HepG2 (cell line): ENCODE measurements around the gene GCLC. TPM values are rescaled to one million over a fixed set of nuclear protein-coding genes. Genes with fewer than 3 reads are reported as not detected.

ENCODE experiments used
- AHDC1 ChIP-seq: sonication (generic); formaldehyde crosslinking; IDR thresholded peaks from 2 replicates; pipeline ENCODE4 v1.5.1; 2020; ENCODE audit warnings: mild to moderate bottlenecking, missing genetic modification reagents, borderline replicate concordance
- CREB3 ChIP-seq: sonication (generic); formaldehyde crosslinking; IDR thresholded peaks from 2 replicates; pipeline ENCODE4 v1.5.0; 2020; ENCODE audit warnings: missing genetic modification reagents
- FOXA3 ChIP-seq: IDR thresholded peaks from 2 replicates; pipeline ENCODE4 v1.6.1; 2016; ENCODE audit warnings: missing genetic modification reagents, missing compliant biosample characterization
- KDM1A ChIP-seq: IDR thresholded peaks from 2 replicates; pipeline ENCODE4 v1.6.1; 2016; ENCODE audit warnings: missing compliant biosample characterization
- PAXIP1 ChIP-seq: sonication (generic); formaldehyde crosslinking; conservative IDR thresholded peaks from 2 replicates; pipeline ENCODE4 v1.4.0; 2020; ENCODE audit warnings: mild to moderate bottlenecking, missing genetic modification reagents, moderate library complexity
- RFX5 ChIP-seq: IDR thresholded peaks from 2 replicates; pipeline ENCODE4 v1.6.1; 2011; ENCODE audit warnings: low read depth, low read length, improper control_type of control experiment
- SMARCE1 ChIP-seq: fragments of 450-650 bp; IDR thresholded peaks from 2 replicates; pipeline ENCODE4 v1.6.1; 2017; ENCODE audit warnings: borderline replicate concordance
- SOX13 ChIP-seq, 3 experiments: fragments of 450-650 bp in 1 of 3; sonication (generic) in 1 of 3; formaldehyde crosslinking in 1 of 3; IDR thresholded peaks in 2 of 3; conservative IDR thresholded peaks in 1 of 3; 2 replicates each; pipeline versions ENCODE4 v1.5.0 to v1.6.1; 2016 to 2020; ENCODE audit warnings: antibody characterized with exemption in 1 of 3, mild to moderate bottlenecking in 1 of 3, missing compliant biosample characterization in 1 of 3, missing genetic modification reagents in 1 of 3, moderate library complexity in 1 of 3
- ZBTB37 ChIP-seq: sonication (generic); formaldehyde crosslinking; IDR thresholded peaks from 2 replicates; pipeline ENCODE4 v1.4.0; 2020; ENCODE audit warnings: mild to moderate bottlenecking, missing genetic modification reagents
- ZBTB42 ChIP-seq: sonication (generic); formaldehyde crosslinking; IDR thresholded peaks from 2 replicates; pipeline ENCODE4 v1.5.0; 2020; ENCODE audit warnings: mild to moderate bottlenecking, missing genetic modification reagents
- ZNF143 ChIP-seq: sonication (generic); formaldehyde crosslinking; IDR thresholded peaks from 2 replicates; pipeline ENCODE4 v1.4.0; 2020; ENCODE audit warnings: missing genetic modification reagents
- ZNF224 ChIP-seq: sonication (generic); formaldehyde crosslinking; IDR thresholded peaks from 2 replicates; pipeline ENCODE4 v1.5.0; 2020; ENCODE audit warnings: mild to moderate bottlenecking, missing genetic modification reagents
- ZNF296 ChIP-seq: sonication (generic); formaldehyde crosslinking; conservative IDR thresholded peaks from 2 replicates; pipeline ENCODE4 v1.5.0; 2020; ENCODE audit warnings: mild to moderate bottlenecking, missing genetic modification reagents
- ZSCAN30 ChIP-seq: sonication (generic); formaldehyde crosslinking; IDR thresholded peaks from 2 replicates; pipeline ENCODE4 v1.5.0; 2020; ENCODE audit warnings: mild to moderate bottlenecking, missing genetic modification reagents
- polyA plus RNA-seq, 8 experiments: library from polyadenylated mRNA; depleted of rRNA in 3 of 8; stranded (reverse) in 7 of 8; unstranded in 1 of 8; fragments of >200 nt; fragmentation: Illumina TruSeq in 4 of 8; extraction: Trizol in 4 of 8; gene quantifications; 2 replicates each; pipeline versions ENCODE4 v1.2.1 to v1.2.3, GENCODE V29; 2011 to 2016; ENCODE audit warnings: low read depth in 4 of 8, missing spikeins in 1 of 8, mixed read lengths in 1 of 8; ENCODE audit not compliant: insufficient read depth in 1 of 8
- total RNA-seq, 5 experiments: library from RNA; depleted of rRNA; stranded (reverse); fragments of >200 nt; fragmentation: Illumina TruSeq; extraction: Trizol; gene quantifications; 2 replicates each; pipeline ENCODE4 v1.2.3, GENCODE V29; 2016; ENCODE audit warnings: low read depth in 1 of 5
- TF ChIP-seq, protein P1 (sequence below): sonication (generic); formaldehyde crosslinking; IDR thresholded peaks from 2 replicates; pipeline ENCODE4 v1.5.0; 2020; ENCODE audit warnings: missing genetic modification reagents

GCLC gene
- total and polyA plus RNA-seq, 2 of the 13 experiments (the other 11 are each of a cell fraction or from before 2014, with no cell fraction given): 35.3 to 84.6 TPM

DNA sequence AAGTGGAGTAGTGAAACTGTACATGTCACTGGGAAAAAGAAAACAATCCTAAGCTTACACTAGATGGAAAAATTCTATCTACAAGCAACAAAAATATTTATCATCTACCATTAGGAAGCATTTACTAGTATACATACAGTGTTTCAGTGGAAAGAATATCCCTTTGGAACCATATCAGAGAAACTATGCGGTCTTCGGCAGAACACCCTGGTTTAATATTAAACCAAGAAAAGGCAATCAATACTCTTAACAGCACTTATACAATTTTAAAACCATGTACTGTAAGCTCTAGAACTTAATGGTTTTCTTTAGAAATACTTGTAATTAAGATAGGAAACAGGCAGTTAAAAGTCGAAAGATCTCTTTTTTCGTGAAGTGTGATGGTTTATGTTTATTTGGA is 32.3 kb downstream of the GCLC start (continued):
- TF ChIP-seq AHDC1 (CRISPR knock-in tag) (peak; percentile 5; the same call in 1 of the 2 replicates), SMARCE1 (no peak), ZNF224 (CRISPR knock-in tag) (no peak), FOXA3 (CRISPR knock-in tag) (peak; percentile 8; the same call in 1 of the 2 replicates), ZSCAN30 (CRISPR knock-in tag) (no peak), RFX5 (no peak), ZNF296 (no peak), CREB3 (CRISPR knock-in tag) (no peak), KDM1A (CRISPR knock-in tag) (no peak), ZBTB42 (CRISPR knock-in tag) (no peak), ZNF143 (CRISPR knock-in tag) (no peak), ZBTB37 (CRISPR knock-in tag) (0 out of 2 replicates have a peak, but pooled peaks have one; percentile 1), PAXIP1 (CRISPR knock-in tag) (peak; percentile 65), SOX13 (IDR thresholded peaks at IDR 0.05) (no peak), SOX13 (CRISPR knock-in tag; conservative IDR thresholded peaks at IDR 0.05 in 1 of 2, IDR thresholded peaks at IDR 0.05 in 1 of 2) (peak in 1 of 2 experiments; percentile 22; a peak in 1 of 4 replicates)
- TF ChIP-seq, protein P1, sequence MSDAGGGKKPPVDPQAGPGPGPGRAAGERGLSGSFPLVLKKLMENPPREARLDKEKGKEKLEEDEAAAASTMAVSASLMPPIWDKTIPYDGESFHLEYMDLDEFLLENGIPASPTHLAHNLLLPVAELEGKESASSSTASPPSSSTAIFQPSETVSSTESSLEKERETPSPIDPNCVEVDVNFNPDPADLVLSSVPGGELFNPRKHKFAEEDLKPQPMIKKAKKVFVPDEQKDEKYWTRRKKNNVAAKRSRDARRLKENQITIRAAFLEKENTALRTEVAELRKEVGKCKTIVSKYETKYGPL (CRISPR knock-in tag): 0 out of 2 replicates have a peak, but pooled peaks have one; percentile 39
